ENCODE results near the gene TVP23A.

GRCh38 chr16:10769381-10769780, 49.2 kb downstream of the TVP23A start:
- TF ChIP-seq RAD21 (conservative IDR thresholded peaks at IDR 0.05): no peak
- TF ChIP-seq, protein P1, sequence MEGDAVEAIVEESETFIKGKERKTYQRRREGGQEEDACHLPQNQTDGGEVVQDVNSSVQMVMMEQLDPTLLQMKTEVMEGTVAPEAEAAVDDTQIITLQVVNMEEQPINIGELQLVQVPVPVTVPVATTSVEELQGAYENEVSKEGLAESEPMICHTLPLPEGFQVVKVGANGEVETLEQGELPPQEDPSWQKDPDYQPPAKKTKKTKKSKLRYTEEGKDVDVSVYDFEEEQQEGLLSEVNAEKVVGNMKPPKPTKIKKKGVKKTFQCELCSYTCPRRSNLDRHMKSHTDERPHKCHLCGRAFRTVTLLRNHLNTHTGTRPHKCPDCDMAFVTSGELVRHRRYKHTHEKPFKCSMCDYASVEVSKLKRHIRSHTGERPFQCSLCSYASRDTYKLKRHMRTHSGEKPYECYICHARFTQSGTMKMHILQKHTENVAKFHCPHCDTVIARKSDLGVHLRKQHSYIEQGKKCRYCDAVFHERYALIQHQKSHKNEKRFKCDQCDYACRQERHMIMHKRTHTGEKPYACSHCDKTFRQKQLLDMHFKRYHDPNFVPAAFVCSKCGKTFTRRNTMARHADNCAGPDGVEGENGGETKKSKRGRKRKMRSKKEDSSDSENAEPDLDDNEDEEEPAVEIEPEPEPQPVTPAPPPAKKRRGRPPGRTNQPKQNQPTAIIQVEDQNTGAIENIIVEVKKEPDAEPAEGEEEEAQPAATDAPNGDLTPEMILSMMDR (IDR thresholded peaks at IDR 0.05; ENCODE audit: poor library complexity, severe bottlenecking): no peak
